Gastroesophageal sphincter (tissue), 3 donors: Measurements from ENCODE around the gene PSMG4.

Source experiments
- CTCF ChIP-seq, 4 experiments: fragments of 200-600 bp in 2 of 4; fragments of 450-650 bp in 2 of 4; sonication (generic) in 1 of 4; IDR thresholded peaks; one replicate each; pipeline ENCODE4 v1.5.1; 2017 to 2019; ENCODE audit warnings: antibody characterized with exemption in 4 of 4, mild to moderate bottlenecking in 2 of 4, moderate library complexity in 2 of 4
- POLR2A ChIP-seq, 2 donors: fragments of 450-650 bp; IDR thresholded peaks; one replicate each; pipeline ENCODE4 v1.6.1; 2017; ENCODE audit warnings: antibody characterized with exemption in 2 of 2, mild to moderate bottlenecking in 2 of 2, moderate library complexity in 1 of 2

GRCh38 chr6:3315841-3316240 lies 57.1 kb downstream of the PSMG4 start:
- no peak for TF ChIP-seq CTCF (IDR thresholded peaks at IDR 0.05)
- no peak for TF ChIP-seq POLR2A (IDR thresholded peaks at IDR 0.05)
